ENCODE measurements around the gene LATS1.
"Not testable (repeated sequence)": the region's sequence is repeated elsewhere in the genome, so short reads cannot be mapped to it uniquely, and the experiment has no call there.

Gene LATS1

DNA sequence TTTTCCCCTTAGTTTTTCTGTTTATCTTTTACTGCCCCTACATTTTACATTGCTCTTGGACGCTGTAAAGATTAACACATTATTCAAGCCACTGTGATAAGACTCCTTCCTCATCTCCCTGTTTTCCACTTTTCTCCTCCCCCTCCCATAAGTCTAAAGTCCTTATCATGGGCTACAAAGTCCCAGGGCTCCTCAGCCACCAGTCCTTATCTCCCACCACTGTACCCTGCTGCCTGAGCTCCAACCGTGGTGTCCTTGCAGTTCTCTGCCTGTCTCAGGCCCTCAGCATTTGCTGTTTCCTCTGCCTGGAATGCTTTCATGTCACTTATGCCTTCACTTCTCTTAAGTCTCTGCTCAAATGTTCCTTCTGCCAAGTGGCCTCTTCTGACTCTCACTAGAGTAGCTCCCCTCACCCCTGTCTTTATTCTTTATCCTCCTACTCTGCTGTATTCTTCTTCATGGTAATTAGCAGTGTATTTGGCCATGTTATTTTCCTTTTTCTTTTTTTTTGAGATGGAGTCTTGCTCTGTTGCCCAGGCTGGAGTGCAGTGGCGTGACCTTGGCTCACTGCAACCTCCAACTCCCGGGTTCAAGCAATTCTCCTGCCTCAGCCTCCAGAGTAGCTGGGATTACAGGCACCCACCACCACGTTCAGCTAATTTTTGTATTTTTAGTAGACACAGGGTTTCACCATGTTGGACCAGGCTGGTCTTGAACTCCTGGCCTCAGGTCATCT lies 10.8 kb upstream of the LATS1 start:
- DNase-seq (ENCODE audit: low spot score): no peak

DNA sequence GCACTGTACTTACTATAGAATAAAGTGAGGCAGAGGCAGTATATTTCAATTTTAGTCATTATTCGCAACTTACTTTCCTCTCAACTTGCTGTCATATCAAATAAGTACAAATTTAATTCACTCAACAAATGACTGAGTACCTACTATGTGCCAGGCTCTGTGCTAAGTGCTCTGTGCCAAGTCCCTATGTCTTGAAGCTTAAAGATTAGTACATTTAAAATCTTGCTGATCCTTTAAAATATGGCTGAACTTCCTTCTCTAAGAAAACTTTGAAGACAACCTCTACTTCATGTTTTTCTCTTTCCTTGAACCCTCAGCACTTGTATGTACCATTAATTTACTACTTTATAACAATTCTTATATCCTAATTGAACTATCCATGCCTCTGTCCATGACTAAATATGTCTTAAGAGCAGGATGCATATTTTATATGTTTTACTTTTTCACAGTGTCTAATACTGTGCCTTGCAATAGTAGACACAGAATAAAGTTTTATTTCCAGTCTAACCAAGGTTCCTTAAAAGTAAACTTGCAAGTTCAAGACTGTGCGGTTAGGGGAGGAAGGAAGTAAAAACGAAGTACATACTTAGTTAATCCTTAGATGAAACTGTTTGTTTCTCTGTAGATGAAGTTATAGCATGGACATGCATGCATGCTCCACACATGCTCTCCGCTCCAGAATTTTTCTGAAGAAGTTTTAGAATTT lies 10.0 kb upstream of the LATS1 start:
- DNase-seq (ENCODE audit: low spot score): no peak

DNA sequence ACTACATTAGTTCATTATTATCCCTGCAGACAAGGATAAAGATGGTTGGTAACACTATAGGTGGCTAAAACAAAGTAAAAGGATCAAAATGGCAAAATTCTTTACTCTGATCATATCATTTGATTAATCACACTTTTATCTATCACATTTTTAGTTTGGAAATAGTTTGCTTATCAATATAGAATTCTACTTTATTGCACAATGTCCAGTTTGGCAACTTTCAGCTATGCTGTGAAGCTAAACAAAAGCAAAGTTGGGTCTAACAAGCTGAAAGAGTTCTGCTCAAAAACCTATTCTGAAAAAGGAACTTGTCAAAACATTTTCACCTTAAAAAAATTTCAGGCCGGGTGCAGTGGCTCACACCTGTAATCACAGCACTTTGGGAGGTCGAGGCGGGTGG lies 7.9 kb upstream of the LATS1 start:
- no peak for DNase-seq (ENCODE audit: low spot score)

DNA sequence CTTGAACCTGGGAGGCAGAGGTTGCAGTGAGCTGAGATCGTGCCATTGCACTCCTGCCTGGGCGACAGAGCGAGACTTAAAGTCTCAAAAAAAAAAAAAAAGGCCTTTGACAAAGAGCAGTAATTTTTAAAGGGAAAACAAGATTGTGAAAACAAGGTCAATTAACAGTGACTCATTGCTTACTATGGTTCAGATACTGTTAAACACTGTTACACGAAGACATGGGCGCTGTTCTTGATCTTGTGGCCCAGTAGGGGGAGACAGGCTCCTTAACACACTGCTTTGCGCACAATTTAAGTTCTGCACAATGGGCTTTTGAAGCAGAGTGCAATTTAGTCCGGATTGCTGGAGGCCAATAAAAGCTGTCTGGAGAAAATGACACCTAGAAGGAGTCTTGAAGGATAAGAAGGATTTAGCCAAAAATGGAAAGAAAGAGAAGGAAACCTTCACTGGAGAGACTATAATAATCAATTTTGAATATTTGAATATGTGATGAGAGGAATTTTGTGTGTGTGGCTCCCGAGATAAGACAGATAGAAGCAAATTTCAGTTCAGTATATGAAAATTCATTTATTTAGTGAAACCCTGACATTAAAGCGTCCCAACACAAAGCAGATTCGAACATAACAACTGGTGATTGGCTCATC lies 6.0 kb upstream of the LATS1 start:
- DNase-seq (ENCODE audit: low spot score): peak; percentile 75

DNA sequence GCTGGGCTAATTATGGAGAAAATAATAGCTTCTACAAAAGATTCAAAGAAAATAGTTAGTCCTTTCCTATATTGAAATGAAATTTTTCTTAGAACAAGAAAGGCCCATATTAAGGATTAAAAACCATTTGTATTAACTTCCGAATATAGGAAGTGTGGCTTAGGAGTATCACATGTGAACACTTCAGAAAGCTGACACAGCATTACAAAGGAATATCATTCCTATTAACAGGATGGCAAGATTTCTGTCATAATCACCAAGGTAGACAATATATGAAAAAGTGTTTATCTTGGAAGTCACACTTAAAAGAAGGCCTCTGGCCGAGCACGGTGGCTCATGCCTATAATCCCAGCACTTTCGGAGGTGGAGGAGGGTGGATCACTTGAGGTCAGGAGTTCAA lies 5.4 kb upstream of the LATS1 start:
- DNase-seq (ENCODE audit: low spot score): no peak

DNA sequence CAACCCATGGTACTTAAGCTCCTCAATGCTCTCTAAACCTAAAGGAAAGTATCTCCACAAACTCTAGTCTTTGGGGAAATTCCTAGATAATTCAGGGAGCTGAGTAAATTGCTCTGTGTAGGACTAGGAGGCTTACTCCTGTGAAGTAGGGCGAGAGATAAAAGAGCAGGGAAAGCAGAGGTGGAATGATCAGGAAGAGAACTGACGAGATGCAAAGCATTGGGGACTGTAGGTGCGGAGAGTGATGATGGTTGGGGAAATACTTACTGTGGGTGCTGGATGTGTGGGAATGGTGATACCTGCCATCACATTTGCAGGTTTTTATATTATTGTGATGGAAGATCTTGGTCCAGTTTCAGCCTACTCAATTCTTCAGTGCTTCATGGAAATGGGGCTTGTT lies 1.6 kb upstream of the LATS1 start:
- DNase-seq (ENCODE audit: low spot score): no peak

DNA sequence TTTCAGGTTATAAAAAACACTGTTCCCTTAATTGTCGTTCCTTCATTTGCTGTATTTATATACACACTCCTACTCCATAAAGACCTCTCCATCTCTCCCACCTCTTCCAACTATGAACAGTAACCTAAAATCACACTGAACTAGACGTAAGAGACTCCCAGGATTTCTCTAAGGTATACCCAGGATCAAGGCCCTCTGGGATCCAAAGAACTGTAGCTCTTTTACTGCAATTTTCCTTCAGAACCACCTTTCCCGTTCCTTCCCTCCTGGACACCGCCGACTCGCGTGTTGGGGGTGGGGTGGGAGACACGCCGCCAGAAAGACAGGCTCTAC lies 680 bp downstream of the LATS1 start:
- DNase-seq (ENCODE audit: low spot score): no peak

DNA sequence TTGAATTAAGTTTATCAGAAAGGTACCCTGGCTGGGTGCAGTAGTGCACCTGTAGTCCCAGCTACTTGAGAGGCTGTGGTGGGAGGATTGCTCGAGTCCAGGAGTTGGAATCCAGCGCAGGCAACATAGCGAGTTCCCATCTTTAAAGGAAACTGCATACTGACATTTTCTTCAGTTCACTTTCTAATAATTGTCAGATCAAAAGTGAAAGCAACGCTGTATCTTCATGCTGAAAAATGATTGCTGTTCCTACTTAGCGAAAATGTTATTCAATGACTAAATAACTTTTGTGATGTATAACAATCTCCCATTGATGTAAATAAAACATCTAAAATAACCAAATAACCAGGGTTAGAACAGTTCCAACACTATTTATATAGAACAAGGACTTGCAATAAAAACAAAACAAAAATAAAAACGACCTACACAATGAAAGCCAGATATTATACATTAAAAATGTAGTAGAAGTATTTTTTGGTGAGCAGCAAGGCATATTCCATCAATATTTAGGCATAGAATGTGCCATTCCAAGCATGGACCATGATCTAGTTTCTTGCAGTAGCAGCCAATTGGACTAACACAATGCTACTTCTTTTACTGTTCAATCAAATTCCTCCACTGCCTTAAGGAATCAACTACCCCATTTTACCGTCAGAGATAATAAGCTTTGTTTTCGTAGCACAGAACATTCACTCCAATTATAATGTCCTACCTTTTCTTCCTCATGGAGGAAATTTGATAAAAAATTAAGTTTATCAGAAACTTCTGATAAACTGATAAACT lies 1.5 kb downstream of the LATS1 start:
- DNase-seq (ENCODE audit: low spot score): peak; percentile 36

DNA sequence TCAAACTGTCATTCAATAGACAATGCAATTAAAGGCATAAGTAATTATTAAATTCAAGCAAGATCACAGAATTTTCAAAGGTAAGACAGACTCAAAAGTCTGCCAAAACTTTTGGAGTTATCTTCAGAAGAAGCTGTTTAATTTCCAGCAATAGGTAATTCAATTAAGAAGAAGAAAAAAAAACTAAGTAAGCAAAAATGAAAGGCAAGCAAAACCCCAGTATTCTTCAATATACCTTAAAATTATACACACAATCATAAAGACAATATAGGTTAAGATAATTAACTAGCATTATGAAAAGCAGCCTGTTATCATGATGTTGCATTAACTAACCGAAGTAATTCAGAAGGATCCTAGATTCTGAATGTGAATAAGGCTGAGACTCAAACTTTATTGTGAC lies 3.5 kb downstream of the LATS1 start:
- DNase-seq (ENCODE audit: low spot score): no peak

DNA sequence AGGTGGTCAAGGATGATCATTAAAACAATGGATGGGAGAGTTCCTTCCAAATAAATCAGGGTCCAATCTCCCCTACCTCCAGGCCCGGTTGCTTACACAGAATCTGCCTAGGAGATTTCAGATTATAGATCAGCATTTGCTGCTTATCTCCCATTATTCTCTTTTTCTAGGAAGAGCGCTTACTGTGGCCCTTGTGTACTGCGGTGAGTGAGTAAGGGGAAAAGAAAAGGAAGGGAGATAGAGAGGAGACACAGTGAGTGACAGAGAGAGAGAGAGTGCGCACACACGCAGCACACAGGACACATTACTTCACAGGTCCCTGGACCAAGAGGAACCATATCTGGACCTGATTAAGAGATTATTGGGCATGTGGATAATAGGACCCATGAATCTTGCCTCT lies 6.2 kb downstream of the LATS1 start:
- no peak for DNase-seq (ENCODE audit: low spot score)

DNA sequence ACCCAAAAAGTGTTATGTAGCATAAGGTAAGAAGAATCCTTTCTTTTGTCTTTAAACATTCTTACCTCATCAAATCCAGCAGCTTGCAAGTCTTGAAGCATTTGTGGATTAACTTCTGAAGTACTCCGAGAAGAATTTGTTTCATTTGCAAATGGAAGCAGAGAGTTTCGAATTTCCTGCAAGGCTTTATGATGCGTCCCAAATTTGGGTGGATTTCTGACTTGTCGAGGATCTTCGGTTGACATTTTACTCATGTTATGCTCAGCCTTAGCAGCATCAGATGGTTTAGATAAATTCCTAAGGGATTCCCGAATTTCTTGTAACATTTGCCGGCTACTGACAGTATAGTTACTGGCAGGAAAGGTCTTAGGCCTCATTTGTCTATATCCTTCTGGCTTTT lies 16.2 kb downstream of the LATS1 start:
- peak; percentile 33 for DNase-seq (ENCODE audit: low spot score)

DNA sequence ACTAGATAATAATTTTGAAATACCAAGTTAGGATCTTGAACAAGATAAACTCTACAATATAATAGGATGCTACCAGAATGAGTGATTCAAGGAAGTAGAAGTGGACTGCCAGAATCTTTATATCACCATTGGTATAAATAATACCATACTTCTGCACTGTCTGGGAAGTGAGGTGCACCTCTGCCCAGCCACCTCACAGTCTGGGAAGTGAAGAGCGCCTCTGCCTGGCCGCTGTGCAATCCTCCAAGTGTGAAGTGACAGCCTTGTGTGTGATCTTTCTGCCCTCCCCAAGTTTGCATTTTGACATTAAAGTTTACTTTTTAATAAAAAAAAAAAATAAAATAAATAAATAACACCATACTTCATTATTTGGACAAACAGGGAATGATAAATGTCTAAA lies 18.8 kb downstream of the LATS1 start:
- DNase-seq (ENCODE audit: low spot score): no peak

DNA sequence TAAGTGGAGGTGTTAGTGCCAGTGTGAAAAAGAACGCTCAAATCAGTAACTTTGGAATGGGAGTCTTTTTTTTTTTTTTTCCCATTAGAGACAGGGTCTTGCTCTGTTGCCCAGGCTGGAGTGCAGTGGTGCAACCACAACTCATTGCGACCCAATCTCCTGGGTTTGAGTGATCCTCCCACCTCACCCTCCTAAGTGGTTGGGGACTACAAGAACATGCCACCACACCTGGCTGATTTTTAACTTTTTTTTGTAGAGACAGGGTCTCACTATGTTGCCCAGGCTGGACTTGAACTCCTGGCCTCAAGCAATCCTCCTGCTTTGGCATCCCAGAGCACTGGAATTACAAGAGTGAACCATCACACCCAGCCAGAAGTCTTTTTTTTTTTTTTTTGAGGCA lies 19.7 kb downstream of the LATS1 start:
- no peak for DNase-seq (ENCODE audit: low spot score)

DNA sequence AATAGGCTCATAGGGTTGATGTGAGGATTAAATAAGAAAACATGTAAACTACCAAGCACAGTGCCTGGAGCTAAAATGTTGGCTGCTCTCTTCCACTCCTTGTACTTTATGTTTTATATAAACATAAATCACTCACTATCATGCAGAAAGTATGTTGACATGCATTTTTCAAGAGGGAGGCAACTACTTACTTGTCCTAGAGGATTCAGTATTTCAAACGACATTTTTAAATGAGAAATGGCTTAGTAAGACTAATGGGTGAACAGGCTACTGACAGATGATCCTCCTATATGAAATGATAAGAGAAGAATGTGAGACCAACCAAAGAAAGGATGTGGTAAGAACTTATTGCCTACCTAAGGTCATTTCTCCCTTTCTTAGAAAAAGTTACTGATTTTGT lies 21.0 kb downstream of the LATS1 start:
- DNase-seq (ENCODE audit: low spot score): peak; percentile 40

DNA sequence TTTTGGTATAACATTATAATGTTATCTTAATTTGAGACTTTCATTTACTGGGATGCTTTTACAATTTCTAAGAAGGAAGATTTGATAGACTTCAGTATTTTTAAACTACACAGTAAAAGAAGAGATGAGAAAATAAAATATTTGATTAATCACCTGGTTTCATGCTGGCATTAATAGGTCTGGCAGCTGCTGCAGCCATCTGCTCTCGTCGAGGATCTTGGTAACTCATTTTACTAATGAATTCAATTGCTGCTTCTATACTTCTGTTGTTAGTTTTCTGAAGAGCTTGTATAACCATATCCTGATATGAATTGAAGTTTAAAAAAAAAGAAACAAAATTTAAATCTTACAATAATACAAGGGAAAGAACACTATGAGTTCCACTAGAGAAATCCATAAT lies 23.0 kb downstream of the LATS1 start:
- no peak for DNase-seq (ENCODE audit: low spot score)

DNA sequence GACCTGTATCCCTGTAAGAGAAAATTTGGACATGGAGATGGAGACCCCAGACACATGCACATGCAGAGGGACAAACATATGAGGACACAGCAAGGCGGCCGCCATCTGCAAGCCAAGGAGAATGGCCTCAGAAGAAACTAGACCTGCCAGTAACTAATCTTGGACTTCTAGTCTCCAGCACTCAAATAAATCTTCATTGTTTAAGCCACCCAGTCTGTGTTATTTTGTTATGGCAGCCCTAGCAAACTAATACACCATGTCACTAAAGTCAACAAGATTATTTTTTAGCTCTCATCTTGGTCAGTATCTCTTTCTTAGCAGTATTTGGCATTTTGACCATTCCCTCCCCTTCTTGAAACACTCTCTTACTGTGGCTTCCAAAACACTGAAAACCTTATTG lies 26.7 kb downstream of the LATS1 start:
- no peak for DNase-seq (ENCODE audit: low spot score)

DNA sequence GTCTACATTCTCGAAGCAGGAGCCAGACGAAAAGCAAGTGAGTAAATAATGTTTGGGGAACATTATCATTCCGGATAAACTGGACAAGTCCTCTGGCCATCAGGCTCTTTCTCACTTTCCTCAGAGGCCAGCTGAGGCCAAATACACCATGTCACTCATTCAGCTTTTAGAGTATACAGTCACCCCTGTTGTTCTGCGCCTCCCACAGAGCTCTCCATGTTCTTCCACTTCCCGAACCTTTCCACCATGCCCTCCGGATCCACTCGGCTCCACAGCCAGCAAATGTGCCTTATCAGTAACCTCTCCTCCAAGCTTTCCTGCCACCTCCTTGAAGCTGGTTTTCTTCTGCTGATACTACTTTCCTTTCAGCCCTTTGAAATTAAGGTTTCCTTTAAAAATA lies 31.7 kb downstream of the LATS1 start:
- DNase-seq (ENCODE audit: low spot score): no peak

DNA sequence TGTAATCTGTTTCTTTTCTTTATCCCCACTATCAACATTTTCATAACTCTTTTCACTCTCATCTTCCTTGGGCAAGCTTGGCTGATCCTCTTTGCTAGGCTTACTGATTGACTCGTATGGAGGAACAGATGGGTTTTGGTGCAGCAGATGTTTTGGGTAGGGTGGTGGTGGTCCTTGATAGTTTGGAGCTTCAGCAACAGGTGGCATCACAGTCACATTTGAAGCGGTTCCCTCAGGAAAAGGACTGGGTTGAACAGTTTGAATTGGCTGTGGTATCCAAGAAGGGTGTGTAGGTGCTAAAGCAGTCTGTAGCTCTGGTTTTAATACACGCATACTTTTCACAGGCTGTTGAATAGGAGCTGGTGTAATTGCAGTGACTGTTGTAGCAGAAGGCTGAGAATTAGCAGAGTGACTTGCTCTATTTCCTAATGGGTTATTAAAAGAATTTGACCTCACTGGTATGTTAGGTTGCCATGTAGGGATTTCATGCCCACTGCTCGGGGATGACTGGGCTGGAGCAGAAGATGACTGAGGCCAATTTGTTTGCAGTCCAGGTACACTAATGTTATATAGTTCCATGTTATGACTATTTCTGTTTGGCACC lies 34.5 kb downstream of the LATS1 start:
- no peak for DNase-seq (ENCODE audit: low spot score)

DNA sequence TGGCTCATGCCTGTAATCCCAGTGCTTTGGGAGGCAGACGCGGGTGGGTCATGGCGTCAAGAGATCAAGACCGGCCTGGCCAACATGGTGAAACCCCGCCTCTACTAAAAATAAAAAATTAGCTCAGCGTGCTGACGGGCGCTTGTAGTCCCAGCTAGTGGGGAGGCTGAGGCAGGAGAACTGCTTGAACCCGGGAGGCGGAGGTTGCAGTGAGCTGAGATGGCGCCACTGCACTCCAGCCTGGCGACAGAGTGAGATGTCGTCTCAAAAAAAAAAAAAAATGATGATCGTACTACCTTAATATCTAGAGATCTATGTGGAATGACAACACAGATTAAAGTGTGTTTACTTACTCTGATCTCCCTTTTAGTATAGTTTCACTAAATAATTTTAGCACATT lies 36.1 kb downstream of the LATS1 start:
- DNase-seq (ENCODE audit: low spot score): not testable (repeated sequence)

DNA sequence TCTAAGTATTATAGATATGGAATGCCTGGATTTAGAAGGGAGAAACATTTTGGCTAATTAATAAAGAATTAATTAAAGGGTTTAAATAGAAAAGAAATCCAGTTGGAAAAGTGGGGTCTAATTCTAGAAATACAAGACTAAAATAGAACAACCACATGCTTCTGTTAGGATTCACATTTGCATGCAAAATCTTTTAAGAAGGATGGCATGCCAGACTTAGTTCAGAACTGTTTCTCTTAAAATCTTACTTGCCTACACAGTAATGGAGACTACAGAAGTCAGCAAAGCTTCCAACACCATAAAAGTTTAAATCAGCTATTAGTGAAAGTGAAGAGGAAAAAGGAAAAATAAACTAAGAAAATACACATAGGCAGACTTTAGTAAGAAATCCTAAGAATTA lies 36.7 kb downstream of the LATS1 start:
- no peak for DNase-seq (ENCODE audit: low spot score)

DNA sequence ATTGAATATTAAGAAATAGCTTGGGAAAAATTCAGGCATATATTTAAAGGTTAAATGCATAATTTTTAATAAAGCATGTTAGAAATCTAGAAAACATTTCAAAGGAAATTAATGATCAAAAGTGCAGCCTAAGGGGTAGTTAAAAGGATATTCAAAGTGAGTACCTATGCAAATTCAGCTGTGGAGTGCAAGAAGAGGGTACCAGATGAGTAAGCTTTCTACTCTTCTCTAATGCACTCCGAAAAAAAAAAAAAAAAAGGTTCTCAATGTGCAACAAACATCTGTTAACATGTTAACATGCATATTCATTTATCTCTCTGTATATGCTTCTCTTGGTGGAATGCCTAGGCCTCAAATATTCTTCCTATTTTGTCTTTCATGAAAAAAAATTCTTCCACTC lies 37.4 kb downstream of the LATS1 start:
- DNase-seq (ENCODE audit: low spot score): no peak

DNA sequence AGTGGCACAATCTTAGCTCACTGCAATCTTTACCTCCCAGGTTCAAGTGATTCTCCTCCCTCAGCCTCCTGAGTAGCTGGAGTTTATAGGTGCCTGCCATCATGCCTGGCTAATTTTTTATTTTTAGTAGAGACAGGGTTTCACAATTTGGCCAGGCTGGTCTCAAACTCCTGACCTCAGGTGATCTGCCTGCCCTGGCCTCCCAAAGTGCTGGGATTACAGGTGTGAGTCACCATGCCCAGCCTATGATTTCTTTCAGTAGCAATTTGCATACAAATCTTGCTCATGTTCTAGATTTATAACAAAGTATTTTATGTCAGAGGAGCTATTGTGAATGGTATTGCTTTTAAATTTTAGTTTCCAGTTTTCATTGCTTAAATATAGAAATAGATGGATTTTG lies 45.6 kb downstream of the LATS1 start:
- not testable (repeated sequence) for DNase-seq (ENCODE audit: low spot score)
